OCI-M2 (cell line): Measurements from ENCODE around the gene RPP25.
"Not testable (repeated sequence)": the region's sequence is repeated elsewhere in the genome, so short reads cannot be mapped to it uniquely, and the experiment has no call there.

Experiments used
- DNase-seq: peaks from one replicate; lab custom pipeline; 2025; ENCODE audit not compliant: unreplicated experiment; lab: John Stamatoyannopoulos, UW

Gene RPP25

DNA sequence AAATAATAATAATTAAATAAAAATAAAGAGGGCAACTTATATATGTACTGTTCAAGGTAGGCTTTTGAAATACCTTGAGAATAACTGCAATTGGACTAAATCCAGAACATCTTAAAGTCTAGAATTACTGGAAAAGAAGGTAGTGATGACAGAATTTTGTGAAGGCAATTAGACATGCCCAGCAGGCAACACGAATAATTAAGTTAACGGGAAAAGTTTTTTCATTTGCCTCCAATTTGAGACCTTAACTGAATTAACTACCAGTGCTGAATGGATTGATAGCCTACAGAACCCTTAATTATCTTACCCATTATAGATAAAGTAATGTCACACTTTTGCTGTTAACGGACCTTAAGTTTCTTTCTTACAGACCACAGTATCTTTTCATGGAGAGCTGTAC, 32.0 kb downstream of the RPP25 start:
- no peak for DNase-seq

DNA sequence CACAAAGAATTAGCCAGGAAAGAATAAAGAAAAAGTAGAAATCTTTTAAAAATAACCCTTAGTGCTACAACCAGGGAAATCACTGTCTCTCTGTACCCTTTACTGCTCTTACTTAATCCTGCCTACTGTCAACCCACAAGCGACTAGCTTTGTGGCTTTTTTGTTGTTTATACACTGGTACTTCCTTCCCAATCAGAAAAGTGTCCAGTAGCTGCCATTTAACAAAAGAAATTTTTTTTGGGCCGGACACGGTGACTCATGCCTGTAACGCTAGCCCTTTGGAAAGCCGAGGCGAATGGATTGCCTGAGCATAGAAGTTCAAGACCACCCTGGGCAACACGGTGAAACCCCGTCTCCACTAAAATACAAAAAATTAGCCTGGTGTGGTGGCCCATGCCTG, 36.1 kb downstream of the RPP25 start:
- DNase-seq: no peak

DNA sequence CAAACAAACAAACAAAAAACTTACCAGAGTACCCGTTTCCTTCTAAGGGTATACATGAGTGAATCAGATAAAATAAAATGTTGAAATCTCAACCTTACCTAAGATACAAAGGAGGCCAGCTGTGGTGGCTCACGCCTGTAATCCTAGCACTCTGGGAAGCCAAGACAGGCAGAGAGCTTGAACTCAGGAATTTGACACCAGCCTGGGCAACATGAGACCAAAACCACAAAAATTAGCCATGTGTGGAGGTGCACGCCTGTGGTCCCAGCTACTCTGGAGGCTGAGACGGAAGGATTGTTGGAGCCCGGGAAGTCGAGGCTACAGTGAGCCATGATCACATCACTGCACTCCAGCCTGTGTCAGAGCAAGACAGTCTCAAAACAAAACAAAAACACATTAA, 38.9 kb downstream of the RPP25 start:
- no peak for DNase-seq

DNA sequence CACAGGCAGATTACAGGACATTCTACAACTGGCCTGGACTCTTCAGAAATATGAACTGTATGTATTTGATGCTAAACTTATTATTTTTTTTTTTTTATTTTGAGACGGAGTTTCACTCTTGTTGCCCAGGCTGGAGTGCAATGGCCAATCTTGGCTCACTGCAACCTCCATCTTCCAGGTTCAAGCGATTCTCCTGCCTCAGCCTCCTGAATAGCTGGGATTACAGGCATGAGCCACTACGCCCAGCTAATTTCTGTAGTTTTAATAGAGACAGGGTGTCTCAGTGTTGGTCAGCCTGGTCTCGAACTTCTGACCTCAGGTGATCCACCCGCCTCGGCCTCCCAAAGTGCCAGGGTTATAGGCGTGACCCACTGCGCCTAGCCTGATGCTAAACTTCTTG, 42.8 kb downstream of the RPP25 start:
- not testable (repeated sequence) for DNase-seq

DNA sequence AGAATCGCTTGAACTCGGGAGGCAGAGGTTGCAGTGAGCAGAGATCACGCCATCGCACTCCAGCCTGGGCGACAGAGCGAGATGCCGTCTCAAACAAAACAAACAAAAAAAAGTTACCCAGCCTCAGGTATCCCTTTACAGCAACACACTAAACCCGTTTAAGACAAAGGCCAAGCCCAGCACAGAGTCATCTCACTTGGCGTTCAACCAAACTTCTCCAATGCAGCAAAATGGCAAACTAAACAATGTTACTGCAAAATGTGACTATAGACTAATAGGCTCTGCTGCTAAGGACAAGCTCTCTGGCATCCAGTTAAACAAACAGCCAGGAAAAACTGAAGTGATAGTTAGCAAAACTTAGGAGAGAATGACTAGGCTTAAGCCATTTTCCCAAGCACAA, 43.5 kb downstream of the RPP25 start:
- DNase-seq: no peak

DNA sequence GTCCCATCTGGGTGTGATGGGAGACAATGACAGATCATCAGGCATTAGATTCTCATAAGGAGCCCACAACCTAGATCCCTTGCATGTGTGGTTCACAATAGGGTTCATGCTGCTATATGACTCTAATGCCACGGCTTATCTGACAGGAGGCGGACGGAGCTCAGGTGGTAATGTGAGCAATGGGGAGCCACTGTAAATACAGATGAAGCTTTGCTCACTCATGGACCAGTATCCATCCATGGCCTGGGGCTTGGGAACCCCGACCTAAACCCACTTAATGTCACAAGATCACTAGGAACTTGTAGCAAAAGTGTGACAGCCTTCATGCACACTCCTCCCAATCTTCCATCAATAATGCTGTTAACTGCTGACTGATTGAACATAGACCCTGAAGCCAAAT, 47.9 kb downstream of the RPP25 start:
- DNase-seq: no peak

DNA sequence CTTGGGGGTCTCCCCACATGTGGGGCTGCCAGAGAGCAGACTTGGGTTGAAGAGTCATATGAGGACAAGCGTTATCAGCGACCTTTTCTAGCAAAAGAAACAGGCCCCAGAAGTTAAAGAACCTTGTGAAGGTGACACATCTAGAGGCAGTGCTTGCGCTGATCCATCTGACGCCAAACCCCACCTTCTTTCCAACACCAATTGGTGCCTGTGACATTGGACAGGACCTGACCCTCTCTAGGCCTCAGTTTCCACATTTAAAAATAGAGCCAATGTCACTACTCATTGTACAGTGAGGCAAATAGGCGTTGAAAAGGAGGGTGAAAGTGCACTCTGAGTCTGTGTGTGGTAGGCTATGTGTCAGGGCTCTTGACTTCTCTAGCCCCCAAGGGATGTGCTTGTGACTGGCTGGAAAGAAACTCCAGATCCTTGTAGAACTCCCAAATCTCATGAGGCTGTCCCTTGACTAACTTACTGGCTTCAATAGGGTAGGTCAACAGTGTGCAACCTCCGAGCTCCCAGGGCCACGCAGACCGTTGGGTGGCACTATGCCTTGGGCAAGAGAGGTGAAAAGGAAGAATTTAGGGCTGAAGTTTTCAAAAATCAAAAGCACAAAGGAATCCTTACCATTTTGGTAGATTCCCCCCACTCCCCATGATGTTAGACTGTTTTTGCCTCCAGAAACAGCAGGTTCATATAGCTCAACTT, 49.3 kb downstream of the RPP25 start:
- no peak for DNase-seq

DNA sequence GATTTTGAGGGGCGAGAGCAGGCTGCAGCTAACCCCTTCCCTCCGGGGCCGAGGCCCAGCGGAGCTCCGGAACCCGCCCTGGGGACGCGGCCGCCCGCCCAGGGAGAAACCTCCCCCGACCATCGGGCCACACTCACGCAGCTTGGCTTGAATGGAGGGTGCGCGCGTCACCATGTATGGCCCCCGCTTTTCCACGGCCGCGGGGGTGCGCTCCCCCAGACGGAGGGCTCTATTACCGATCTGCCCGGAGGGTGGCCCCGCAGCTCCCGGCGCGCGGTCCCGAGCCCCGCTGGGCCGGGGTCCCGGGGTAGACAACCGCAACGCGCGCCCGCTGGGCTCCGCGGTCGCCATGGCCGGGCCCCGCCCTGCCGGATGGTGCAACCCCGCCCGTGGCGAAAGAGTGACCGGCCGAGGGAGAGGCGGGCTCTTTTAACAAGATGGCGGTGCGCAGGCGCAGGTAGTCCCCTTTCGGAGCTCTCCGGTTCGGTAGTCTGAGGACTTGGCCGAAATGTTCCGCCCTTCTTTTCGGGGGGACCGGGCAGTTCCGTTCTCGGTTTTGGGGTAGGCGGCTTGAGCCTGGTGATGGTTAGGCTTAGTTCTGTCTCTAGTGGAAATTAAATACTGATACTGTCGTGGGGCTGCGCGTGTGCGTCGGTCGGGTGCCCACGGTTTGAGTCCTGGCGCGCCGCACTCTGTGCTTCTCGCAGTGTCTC, 50.0 kb downstream of the RPP25 start, which contains the start of gene FAM219B:
Gene FAM219B, minus strand, starts transcription at position 402 of the 713 bp plus-strand sequence. Its CDS starts 51 bp downstream, at position 351.
- no peak for DNase-seq

DNA sequence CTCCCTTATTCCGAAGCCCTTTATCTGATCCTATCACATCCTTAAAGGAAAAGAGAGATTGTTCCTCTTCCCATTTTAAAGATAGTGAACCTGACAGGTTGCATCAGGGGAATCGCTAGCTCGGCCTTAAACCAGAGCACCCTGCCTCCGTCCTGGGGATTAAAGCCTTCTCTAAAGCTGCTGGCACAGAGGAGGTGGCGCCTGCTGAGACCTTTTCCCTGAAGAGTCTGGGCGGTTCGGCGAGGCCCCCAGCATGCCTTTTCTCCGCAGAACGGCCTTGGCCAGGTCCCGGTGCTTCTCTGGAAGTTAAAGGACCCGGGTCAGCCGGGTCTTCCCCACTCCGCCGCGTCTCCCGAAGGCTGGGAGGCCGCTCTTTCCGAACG, 50.5 kb downstream of the RPP25 start:
- no peak for DNase-seq
